ENCODE data around the gene R3HDM2.
"Not testable (repeated sequence)": the region's sequence is repeated elsewhere in the genome, so short reads cannot be mapped to it uniquely, and the experiment has no call there.

Gene R3HDM2

DNA sequence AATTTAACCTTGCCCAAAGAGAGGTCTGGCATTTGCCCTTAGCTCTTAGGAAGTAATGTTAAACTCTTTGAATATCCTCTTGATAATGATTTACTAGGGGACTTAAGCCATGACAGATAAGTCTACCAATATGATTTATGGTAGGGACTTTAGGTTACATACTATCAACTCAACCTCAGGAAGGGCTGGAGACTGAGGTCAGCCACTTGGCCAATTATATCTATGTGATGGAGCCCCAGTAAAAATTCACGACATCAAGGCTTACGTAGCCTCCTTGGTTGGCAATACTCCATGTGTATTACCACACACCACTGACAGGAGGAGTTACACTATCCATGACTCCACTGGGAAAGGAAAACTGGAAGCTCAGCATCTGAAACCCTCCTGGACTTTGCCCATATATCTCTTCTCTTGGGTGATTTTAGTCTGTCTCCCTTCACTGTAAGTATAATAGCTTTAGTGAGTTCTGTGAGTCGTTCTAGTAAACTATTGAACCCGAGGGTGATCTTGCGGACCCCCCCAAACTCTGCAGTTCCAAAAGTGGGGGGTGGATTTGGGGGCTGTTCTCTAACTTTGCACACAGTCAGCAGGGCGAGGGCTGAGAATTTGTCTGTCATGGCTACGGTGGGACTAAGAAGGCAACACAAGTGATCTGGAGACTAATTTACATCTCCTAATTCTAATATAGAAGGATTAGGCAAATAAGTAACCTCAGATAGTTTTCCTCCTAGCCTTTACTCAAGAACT is 62.3 kb downstream of the R3HDM2 start:
- H3K9me3 Mint-ChIP-seq: peaks cover 32% of the 10 kb centered on the region
- H3K4me1 Mint-ChIP-seq: no peaks in the 10 kb centered on the region
- no peak overlapping the region for H3K4me3 Mint-ChIP-seq
- no peak overlapping the region for H3K27ac Mint-ChIP-seq
- H3K36me3 Mint-ChIP-seq (ENCODE audit: low read depth): peaks cover 60% of the 10 kb centered on the region
- no peak for TF ChIP-seq CTCF (IDR thresholded peaks at IDR 0.05)
- no peak for DNase-seq
- H3K27me3 Mint-ChIP-seq (ENCODE audit: low read depth, poor library complexity): no peaks in the 10 kb centered on the region

DNA sequence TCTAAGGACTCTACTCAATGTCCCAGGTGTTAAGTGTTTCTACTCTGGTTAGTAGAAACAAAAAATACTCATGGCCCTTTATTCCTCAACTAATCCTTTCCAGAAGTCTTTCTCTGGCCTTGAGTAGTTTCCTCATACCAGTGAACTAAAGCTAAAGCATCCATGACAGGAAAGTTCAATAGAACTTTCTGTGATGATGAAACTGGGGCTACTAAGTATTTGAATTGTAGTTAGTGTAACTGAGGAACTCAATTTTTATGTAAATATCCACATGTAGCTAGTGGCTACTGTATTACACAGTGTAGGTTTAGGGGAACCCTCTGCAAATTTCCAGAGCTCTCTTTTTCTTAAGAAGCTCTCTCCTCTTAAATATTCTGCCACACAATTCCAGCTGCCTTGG is 63.7 kb downstream of the R3HDM2 start:
- Mint-ChIP-seq H3K4me3 (no peak overlapping the region), H3K9me3 (peaks cover 32% of the 10 kb centered on the region), H3K27me3 (ENCODE audit: low read depth, poor library complexity) (no peaks in the 10 kb centered on the region), H3K36me3 (ENCODE audit: low read depth) (peaks cover 53% of the 10 kb centered on the region), H3K4me1 (peaks cover 3% of the 10 kb centered on the region), H3K27ac (no peak overlapping the region)
- TF ChIP-seq CTCF (IDR thresholded peaks at IDR 0.05): no peak
- no peak for DNase-seq

- Mint-ChIP-seq H3K27me3 (ENCODE audit: low read depth, poor library complexity) (no peaks in the 10 kb centered on the region), H3K4me1 (peaks cover 5% of the 10 kb centered on the region), H3K4me3 (no peak overlapping the region), H3K27ac (no peak overlapping the region), H3K9me3 (peaks cover 32% of the 10 kb centered on the region), H3K36me3 (ENCODE audit: low read depth) (peaks cover 53% of the 10 kb centered on the region)
- DNase-seq: no peak
- TF ChIP-seq CTCF (IDR thresholded peaks at IDR 0.05): no peak
Observed at GRCh38 chr12:57366315-57366714, 64.5 kb downstream of the R3HDM2 start.

GRCh38 chr12:57364156-57364555 is 66.7 kb downstream of the R3HDM2 start:
- not testable (repeated sequence) for H3K27ac Mint-ChIP-seq; DNase-seq; H3K4me1 Mint-ChIP-seq; H3K27me3 Mint-ChIP-seq (ENCODE audit: low read depth, poor library complexity); H3K4me3 Mint-ChIP-seq
- Mint-ChIP-seq H3K9me3 (peaks cover 35% of the 10 kb centered on the region), H3K36me3 (ENCODE audit: low read depth) (peaks cover 51% of the 10 kb centered on the region)

GRCh38 chr12:57360468-57360867 is 70.4 kb downstream of the R3HDM2 start:
- no peak for DNase-seq
- H3K36me3 Mint-ChIP-seq (ENCODE audit: low read depth): peaks cover 26% of the 10 kb centered on the region
- no peaks in the 10 kb centered on the region for H3K27me3 Mint-ChIP-seq (ENCODE audit: low read depth, poor library complexity)
- no peak overlapping the region for H3K4me3 Mint-ChIP-seq
- H3K4me1 Mint-ChIP-seq: peaks cover 5% of the 10 kb centered on the region
- peak overlapping the region; percentile 52 for H3K27ac Mint-ChIP-seq
- peaks cover 3% of the 10 kb centered on the region for H3K9me3 Mint-ChIP-seq
- TF ChIP-seq CTCF (IDR thresholded peaks at IDR 0.05): no peak

DNA sequence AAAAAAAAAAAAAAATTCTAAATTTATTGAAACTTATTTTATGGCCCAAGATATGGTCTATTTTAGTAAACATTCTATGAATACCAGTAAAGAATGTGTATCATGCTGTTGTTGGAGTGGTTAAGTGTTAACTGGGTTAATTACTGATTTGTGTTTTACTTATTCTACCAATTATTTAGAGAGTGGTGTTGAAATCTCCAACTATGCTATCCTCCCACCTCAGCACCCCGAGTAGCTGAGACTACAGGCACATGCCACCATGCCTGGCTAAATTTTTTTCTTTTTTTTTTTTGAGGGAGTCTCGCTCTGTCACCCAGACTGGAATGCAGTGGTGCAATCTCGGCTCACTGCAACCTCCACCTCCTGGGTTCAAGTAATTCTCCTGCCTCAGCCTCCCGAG is 72.2 kb downstream of the R3HDM2 start:
- Mint-ChIP-seq H3K4me3 (no peak overlapping the region), H3K36me3 (ENCODE audit: low read depth) (peaks cover 36% of the 10 kb centered on the region), H3K27me3 (ENCODE audit: low read depth, poor library complexity) (peaks cover 4% of the 10 kb centered on the region), H3K9me3 (peaks cover 7% of the 10 kb centered on the region), H3K27ac (no peak overlapping the region), H3K4me1 (peaks cover 5% of the 10 kb centered on the region)
- no peak for TF ChIP-seq CTCF (IDR thresholded peaks at IDR 0.05)
- DNase-seq: no peak
